ENCODE measurements around the gene EEF1A1.

The EEF1A1 gene

GRCh38 chr6:73505142-73505541 is 15.7 kb downstream of the EEF1A1 start:
- DNase-seq (ENCODE audit: low spot score), result no peak

- DNase-seq (ENCODE audit: low spot score), result no peak
Observed at GRCh38 chr6:73504160-73504559, 16.7 kb downstream of the EEF1A1 start.

GRCh38 chr6:73503027-73503772 is 17.6 kb downstream of the EEF1A1 start:
- DNase-seq (ENCODE audit: low spot score), result no peak

GRCh38 chr6:73497915-73498314 is 22.9 kb downstream of the EEF1A1 start:
- no peak for DNase-seq (ENCODE audit: low spot score)

- no peak for DNase-seq (ENCODE audit: low spot score)
Observed at GRCh38 chr6:73491377-73491776, 29.5 kb downstream of the EEF1A1 start.

- no peak for DNase-seq (ENCODE audit: low spot score)
Observed at GRCh38 chr6:73487473-73487872, 33.4 kb downstream of the EEF1A1 start.

GRCh38 chr6:73484438-73484837 is 36.4 kb downstream of the EEF1A1 start:
- DNase-seq (ENCODE audit: low spot score), result no peak

- no peak for DNase-seq (ENCODE audit: low spot score)
Observed at GRCh38 chr6:73481969-73482368, 38.9 kb downstream of the EEF1A1 start.

- no peak for DNase-seq (ENCODE audit: low spot score)
Observed at GRCh38 chr6:73477407-73477806, 43.4 kb downstream of the EEF1A1 start.

- DNase-seq (ENCODE audit: low spot score), result no peak
Observed at GRCh38 chr6:73476723-73477122, 44.1 kb downstream of the EEF1A1 start.

GRCh38 chr6:73471686-73472290 is 49.0 kb downstream of the EEF1A1 start:
- DNase-seq (ENCODE audit: low spot score), result no peak

All from iPS-NIHi11 (cell line).